Measurements from ENCODE around the gene MX2.
"Not testable (repeated sequence)": the region's sequence is repeated elsewhere in the genome, so short reads cannot be mapped to it uniquely, and the experiment has no call there.

The MX2 gene

GRCh38 chr21:41361786-41362604 is at the start of gene MX2:
MX2 (plus strand) TSS chr21:41362027; CDS start chr21:41376907, 14,880 bp downstream.
- in situ Hi-C loops (cut with HindIII; ENCODE audit: low sequenced_read_pairs) = no loop called here

GRCh38 chr21:41313285-41314164 is 48.3 kb upstream of the MX2 start:
- in situ Hi-C loops (cut with HindIII; ENCODE audit: low sequenced_read_pairs) = not testable (repeated sequence)

DNA sequence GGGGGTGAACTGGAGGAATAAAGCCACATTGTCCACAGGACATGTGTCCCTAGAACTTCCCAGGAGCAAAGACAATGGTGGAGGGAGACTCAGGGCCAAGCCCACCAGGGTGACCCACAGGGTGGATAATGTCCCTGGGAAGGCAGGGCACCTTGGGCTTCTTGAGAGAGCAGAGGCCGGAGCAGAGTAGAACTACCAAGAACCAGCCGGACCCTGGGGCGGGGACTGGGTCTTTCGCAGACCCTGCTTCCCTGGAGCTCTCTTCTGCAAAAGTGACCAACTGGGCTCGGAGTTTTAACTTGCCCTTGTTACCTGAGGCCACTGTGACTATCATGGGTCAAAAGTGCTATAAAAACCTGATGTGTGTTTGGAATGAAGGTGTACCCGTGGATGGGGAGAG is 46.1 kb upstream of the MX2 start:
- in situ Hi-C loops (cut with HindIII; ENCODE audit: low sequenced_read_pairs) = no loop called here

DNA sequence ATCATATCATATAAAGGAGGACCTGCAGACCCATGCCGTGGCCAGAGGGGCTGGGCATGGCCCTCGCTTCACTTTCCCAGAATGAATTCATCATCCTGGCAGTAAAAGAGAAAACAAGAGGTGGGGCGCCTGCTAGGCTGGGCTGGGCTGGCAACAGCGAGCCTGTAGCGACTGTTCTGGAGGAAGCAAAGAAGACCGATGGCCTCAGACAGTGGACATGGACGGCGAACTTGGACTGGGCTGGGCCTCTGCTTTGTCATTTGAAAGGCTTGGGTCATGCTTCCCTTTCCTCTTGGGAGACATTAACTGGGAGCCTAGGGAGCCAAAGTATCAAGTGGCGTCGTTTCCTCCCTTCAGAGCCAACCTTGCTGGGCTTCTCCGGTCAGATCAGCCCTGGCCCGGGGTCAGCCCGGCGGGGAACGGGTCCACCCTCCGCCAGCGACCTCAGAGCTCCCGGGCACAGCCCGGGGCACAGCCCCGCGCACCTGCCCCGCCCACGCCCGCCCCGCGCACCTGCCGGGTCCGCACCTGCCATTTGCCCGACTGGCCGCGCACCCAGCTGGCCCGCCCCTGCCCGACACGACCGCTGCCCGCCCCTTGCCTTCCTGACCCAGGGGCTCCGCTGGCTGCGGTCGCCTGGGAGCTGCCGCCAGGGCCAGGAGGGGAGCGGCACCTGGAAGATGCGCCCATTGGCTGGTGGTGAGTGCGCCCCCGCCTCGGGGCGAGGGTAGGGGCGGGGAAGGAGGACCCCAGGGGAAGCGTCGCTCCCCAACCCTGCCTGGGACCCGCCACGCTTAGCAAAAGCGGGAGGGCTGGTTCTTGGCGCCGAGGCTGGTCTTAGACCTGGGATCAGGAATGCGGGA is 45.4 kb upstream of the MX2 start, which contains the start of gene FAM3B:
TSS of gene FAM3B (plus strand) at position 602 of the 863 bp plus-strand sequence. CDS start at position 681, 79 bp downstream.
- in situ Hi-C loops (cut with HindIII; ENCODE audit: low sequenced_read_pairs) = no loop called here

- in situ Hi-C loops (cut with HindIII; ENCODE audit: low sequenced_read_pairs) = no loop called here
These were observed 44.8 kb upstream of the MX2 start for GRCh38 chr21:41317063-41317392.

- in situ Hi-C loops (cut with HindIII; ENCODE audit: low sequenced_read_pairs) = no loop called here
These were observed 44.4 kb upstream of the MX2 start for GRCh38 chr21:41317458-41317857.

DNA sequence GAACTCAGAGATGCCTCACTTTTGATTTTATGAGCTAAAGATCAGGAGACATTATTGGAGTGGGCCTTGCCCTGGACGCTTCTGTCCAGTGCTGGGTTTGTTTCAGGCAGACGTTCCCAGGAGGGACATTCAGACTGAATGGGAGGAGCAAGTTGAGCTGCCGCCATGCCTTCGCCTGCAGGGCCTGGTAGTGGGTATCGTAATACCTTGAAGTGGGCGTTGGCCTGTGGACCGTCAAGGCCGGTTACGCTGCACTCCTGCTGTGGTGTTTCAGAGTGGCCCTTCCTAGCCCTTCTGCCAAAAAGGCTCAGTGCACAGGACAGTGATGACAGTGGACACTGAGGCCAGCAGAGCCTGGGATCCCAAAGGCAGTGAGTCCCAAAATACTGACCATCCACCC is 43.6 kb upstream of the MX2 start:
- in situ Hi-C loops (cut with HindIII; ENCODE audit: low sequenced_read_pairs) = no loop called here

DNA sequence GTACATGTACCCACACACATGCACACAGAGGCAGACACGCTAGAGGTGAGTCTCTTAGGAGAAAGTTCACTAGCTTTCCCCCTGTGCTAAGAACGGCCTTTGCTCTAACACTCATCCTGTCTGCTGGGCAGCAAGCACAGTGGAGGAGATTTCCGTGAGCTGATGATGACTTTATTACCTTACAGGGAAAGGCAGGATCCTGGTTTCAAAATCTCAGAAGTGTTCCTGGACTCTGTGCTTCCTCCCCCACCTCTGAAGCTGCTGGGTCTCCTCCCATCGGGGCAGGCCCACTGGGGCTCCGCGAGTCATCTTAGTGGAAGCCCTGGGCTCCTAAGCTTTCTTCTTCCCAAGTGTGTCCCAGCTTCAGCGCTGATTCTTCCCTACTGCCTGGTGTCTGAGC is 42.6 kb upstream of the MX2 start:
- in situ Hi-C loops (cut with HindIII; ENCODE audit: low sequenced_read_pairs) = no loop called here

GRCh38 chr21:41321211-41321907 is 40.5 kb upstream of the MX2 start:
- in situ Hi-C loops (cut with HindIII; ENCODE audit: low sequenced_read_pairs) = no loop called here

DNA sequence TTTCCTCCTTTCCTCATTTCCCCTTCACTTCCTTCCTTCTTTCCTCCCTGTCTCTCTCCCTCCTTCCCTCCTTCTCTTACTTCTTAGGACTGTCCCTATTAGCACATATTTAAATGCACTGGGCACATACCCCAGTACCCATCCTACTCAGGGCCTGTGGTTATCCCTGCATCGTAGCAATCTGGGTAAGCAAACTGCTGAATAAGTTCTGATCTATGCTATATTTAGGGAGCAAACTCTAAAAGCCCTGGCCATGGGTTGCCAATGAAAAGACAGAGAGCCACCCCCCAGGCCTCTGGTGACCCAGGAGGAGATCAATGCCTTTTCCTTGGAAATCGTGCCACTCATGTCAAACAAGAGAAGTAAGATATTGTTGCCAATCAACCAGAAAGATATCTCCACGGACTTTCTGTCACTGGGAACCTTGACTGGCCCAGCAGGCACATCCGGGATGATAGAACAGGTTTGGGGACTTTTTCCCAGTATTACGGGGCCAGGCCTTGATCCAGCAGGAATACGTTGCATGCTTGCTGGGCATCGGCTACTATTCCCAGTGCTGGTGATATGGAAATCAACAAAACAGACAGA is 39.8 kb upstream of the MX2 start:
- in situ Hi-C loops (cut with HindIII; ENCODE audit: low sequenced_read_pairs) = no loop called here

DNA sequence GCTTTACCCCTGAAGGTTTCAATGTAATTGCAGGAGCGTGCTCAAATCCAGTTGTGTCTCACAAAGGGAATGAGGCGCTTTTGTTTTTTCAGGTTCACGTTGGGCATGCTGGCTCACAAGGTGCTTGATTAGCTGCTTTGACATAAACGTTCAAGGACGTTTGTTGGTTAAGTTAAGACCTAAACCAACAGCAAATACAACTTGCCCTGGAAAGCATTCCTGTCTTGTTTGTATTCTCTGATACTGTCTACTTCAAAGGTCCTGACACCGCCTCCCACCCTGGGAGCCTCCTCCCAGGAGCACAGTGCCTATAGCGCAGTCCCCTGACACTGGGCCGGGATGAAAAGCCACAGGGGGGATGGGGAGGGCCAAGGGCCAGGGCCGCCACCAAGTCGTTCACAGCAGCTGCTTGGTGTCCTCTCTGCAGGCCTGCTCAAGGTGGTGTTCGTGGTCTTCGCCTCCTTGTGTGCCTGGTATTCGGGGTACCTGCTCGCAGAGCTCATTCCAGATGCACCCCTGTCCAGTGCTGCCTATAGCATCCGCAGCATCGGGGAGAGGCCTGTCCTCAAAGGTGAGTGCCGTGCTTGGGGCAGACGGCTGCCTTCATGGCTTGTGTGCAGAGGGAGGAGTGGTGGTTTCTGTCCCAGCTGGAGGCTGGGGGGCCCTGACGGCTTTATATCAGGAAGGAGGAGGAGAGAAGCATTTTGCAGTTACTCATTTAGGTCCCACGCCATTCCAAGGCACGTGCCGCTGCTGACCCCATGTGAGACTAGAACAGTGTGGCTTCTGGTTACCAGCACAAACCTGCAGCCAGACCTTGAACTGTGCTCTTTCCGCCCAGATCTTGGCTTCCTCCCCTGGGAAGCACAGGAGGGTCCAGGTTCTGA is 39.1 kb upstream of the MX2 start:
- in situ Hi-C loops (cut with HindIII; ENCODE audit: low sequenced_read_pairs) = no loop called here

DNA sequence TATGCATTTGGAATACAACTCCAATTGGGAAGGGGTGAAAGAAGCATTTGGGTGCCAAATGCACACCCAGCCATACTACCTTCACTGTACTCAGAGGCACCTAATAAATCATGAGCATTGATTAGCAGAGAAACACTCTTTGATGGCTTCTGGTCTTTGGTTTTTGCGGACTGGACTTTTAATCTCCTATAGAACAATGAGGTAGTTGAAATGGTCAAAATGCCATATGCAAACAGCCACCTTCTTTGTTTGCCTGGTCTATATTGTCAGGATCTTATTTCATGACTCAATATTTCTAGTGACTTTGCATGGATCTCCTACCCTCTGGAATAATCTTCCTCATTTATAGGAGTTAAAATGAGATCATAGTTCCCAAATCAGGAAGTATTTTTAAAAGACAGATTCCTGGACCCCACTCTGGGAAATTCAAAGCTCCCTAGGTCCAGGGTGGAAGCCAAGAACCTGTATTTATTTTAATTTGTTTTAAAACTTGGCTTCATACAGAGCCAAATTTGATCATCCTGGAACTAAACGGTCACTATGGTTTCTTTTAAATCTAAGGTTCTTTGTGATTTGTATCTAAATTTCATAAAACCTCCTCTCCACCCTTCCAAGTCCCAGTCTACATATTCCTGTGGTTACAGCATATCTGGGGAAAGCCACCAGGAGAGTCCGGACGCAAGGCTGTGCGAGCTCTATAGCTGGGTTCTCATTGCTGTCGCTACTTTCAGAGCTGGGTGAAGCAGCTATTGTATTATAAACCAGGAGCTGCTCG is 36.5 kb upstream of the MX2 start:
- in situ Hi-C loops (cut with HindIII; ENCODE audit: low sequenced_read_pairs) = no loop called here

GRCh38 chr21:41326414-41327080 is 35.3 kb upstream of the MX2 start:
- in situ Hi-C loops (cut with HindIII; ENCODE audit: low sequenced_read_pairs) = no loop called here

DNA sequence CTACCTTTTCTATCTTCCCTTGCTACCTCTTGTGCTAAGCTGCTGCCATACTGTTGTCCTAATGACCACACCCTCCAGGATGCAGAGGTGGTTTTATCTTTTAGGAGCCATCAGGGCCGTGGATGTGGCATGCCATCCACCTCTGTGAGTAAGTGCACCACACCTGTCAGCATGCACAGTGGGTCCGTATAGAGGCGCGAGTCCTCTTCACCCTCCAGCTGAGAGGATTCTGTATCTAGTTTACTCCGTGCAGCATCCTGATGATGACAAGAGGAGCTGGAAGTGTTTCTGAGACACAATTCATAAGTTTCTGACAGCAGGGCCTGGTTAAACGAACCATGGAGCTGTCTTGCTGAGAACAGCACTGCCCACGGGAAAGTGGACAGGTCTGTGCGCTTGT is 34.1 kb upstream of the MX2 start:
- in situ Hi-C loops (cut with HindIII; ENCODE audit: low sequenced_read_pairs) = no loop called here

DNA sequence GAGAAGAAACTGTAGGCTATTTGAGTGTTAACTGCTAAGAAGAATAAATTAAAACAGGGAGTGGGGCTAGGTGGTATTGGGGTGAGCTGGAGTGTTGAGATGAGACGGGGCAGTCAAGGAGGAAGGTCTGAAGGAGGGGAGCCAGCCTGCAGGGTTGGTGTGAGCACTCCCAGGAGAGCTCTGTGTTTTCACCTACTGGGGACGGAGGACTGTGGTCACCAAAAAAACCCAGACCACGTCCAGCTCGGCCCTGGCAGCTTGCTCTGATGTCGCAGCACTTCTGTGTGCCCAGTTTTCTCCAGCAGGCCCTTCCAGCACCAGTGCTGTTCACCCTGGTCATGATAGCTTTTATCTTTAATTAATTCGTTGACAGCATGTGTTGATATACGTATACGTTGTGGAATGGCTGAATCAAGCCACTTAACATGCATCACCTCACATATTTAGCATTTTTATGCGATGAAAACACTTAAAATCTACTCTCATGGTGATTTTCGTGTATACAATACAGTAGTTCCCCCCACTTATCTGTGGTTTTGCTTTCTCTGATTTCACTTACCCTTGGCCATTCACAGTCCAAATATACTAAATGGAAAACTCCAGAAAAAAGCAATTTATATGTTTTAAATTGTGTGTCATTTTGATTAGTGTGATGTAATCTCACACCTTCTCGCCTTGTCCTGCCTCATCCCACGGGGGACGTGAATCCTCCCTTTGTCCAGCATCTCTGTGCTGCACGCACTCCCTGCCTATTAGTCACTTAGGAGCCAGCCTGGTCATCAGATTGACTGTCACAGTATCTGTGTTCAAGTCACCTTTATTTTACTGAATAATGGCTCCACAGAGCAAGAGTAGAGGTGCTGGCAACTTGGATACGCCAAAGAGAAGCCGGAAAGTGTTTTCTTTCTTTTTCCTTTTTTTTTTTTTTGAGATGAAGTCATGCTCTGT is 32.9 kb upstream of the MX2 start:
- in situ Hi-C loops (cut with HindIII; ENCODE audit: low sequenced_read_pairs) = no loop called here

DNA sequence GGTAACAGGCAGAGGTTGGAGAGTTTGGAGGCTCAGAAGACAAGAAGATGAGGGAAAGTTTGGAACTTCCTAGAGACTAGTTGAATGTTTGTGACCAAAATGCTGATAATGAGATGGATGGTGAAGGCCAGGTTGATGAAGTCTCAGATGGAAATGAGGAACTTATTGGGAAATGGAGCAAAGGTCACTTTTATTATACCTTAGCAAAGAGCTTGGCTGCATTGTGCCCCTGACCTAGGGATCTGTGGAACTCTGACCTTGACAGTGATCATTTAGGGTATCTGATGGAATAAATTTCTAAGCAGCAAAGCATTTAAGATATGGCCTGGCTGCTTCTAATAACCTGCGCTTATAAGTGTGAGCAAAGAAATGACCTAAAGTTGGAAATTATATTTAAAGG is 28.1 kb upstream of the MX2 start:
- in situ Hi-C loops (cut with HindIII; ENCODE audit: low sequenced_read_pairs) = no loop called here

- in situ Hi-C loops (cut with HindIII; ENCODE audit: low sequenced_read_pairs) = no loop called here
These were observed 24.3 kb upstream of the MX2 start for GRCh38 chr21:41337515-41337914.

Measured in endothelial cell of hepatic sinusoid (primary cell).